Panc1 (cell line): Measurements from ENCODE around the gene TRIP4. TPM values are rescaled to one million over a fixed set of nuclear protein-coding genes. Genes with fewer than 3 reads are reported as not detected.

Experiments used
- ATAC-seq: fragments of 200-7000 bp; cut with Tn5 transposase; 2 replicates; pipeline ENCODE4 v1.9.1; 2020; ENCODE audit warnings: mild to moderate bottlenecking, moderate library complexity
- BruUV-seq: library from RNA; stranded (reverse); fragments of 400-500 nt; replicated peaks from 2 replicates; lab custom pipeline; 2021; lab: Mats Ljungman, UMichigan
- CTCF ChIA-PET: fragments of 300-600 bp; sonication (Branson Sonifier 250); formaldehyde crosslinking; loops from one replicate; lab custom pipeline; 2022; ENCODE audit warnings: antibody characterized with exemption; lab: Charles Lee
- POLR2A ChIA-PET: fragments of 300-600 bp; sonication (Branson Sonifier 250); formaldehyde crosslinking; loops from one replicate; lab custom pipeline; 2022; ENCODE audit warnings: antibody characterized with exemption; lab: Charles Lee
- DNase-seq: peaks from one replicate; pipeline ENCODE4 v3.0.0-alpha.2; 2010; ENCODE audit warnings: low read depth, low spot score
- H3K27ac ChIP-seq: 2 replicates; pipeline ENCODE4 v1.5.1; 2011; ENCODE audit warnings: mild to moderate bottlenecking, low read length, inconsistent platforms
- H3K27me3 ChIP-seq: fragments of 200-500 bp; sonication (Bioruptor generic); 2 replicates; pipeline ENCODE4 v1.6.0; 2014; ENCODE audit warnings: low read length, inconsistent platforms; ENCODE audit not compliant: control insufficient read depth, insufficient read depth
- H3K36me3 ChIP-seq: fragments of 200-500 bp; sonication (Bioruptor generic); 2 replicates; pipeline ENCODE4 v1.5.1; 2014; ENCODE audit warnings: inconsistent platforms, mild to moderate bottlenecking, low read length, moderate library complexity; ENCODE audit not compliant: control insufficient read depth, insufficient read depth
- H3K4me1 ChIP-seq: 2 replicates; pipeline ENCODE4 v1.5.1; 2011; ENCODE audit warnings: inconsistent platforms, mild to moderate bottlenecking, low read length, moderate library complexity; ENCODE audit not compliant: control insufficient read depth, insufficient read depth
- H3K4me3 ChIP-seq, 2 experiments: 2 replicates each; pipeline ENCODE4 v1.5.1; 2011 to 2012; ENCODE audit warnings: low read depth in 2 of 2, low read length in 2 of 2, mild to moderate bottlenecking in 2 of 2, inconsistent platforms in 1 of 2, moderate library complexity in 1 of 2
- H3K9me3 ChIP-seq: fragments of 200-500 bp; sonication (Bioruptor generic); 2 replicates; pipeline ENCODE4 v1.5.1; 2014; ENCODE audit warnings: low read depth, mild to moderate bottlenecking, inconsistent platforms, low read length, moderate library complexity; ENCODE audit not compliant: control insufficient read depth, insufficient read depth
- CTCF ChIP-seq: fragments of 450-650 bp; IDR thresholded peaks from 2 replicates; pipeline ENCODE4 v1.5.1; 2017; ENCODE audit warnings: mild to moderate bottlenecking
- POLR2AphosphoS5 ChIP-seq: IDR thresholded peaks from 2 replicates; pipeline ENCODE4 v1.6.1; 2012; ENCODE audit warnings: mild to moderate bottlenecking, low read depth, low read length, moderate library complexity
- REST ChIP-seq, 2 experiments: IDR thresholded peaks; 2 replicates each; pipeline ENCODE4 v1.6.1; 2011 to 2012; ENCODE audit warnings: low read depth in 2 of 2, control low read depth in 1 of 2, low read length in 1 of 2, mild to moderate bottlenecking in 1 of 2, moderate library complexity in 1 of 2; ENCODE audit not compliant: insufficient read depth in 1 of 2
- SIN3A ChIP-seq: IDR thresholded peaks from 2 replicates; pipeline ENCODE4 v1.6.1; 2012; ENCODE audit warnings: low read depth, mild to moderate bottlenecking, low read length, moderate library complexity, borderline replicate concordance; ENCODE audit not compliant: insufficient read depth
- TCF7L2 ChIP-seq: IDR thresholded peaks from 2 replicates; pipeline ENCODE4 v1.6.1; 2011; ENCODE audit warnings: mild to moderate bottlenecking, low read depth, low read length, inconsistent platforms
- in situ Hi-C: cut with HindIII; loops from 2 replicates; pipeline ENCODE4 v1.10.0; 2016; ENCODE audit warnings: low sequenced_read_pairs, low pct_unique_long_range_greater_than_20kb
- intact Hi-C: fragments of 100-400 bp; cut with micrococcal nuclease; formaldehyde crosslinking; loops from one replicate; pipeline ENCODE4 v1.10.0; 2022; ENCODE audit not compliant: unreplicated experiment
- total RNA-seq: library from RNA; stranded (reverse); gene quantifications from one replicate; pipeline ENCODE4 v1.2.1, GENCODE V29; 2021; ENCODE audit not compliant: unreplicated experiment

The TRIP4 gene
- total RNA-seq, 1 experiment from 2014 or later: 42.8 TPM

- ChIA-PET CTCF (no interaction called here), POLR2A (no interaction called here)
- BruUV-seq: no TSS peak
- Histone ChIP-seq H3K4me3 (no peak overlapping the region), H3K36me3 (no peaks in the 10 kb centered on the region), H3K27ac (peak overlapping the region; percentile 29), H3K4me1 (peaks cover 16% of the 10 kb centered on the region), H3K27me3 (no peaks in the 10 kb centered on the region), H3K9me3 (no peaks in the 10 kb centered on the region)
- intact Hi-C loops (no loop called here), in situ Hi-C loops (no loop called here)
- TF ChIP-seq REST (IDR thresholded peaks at IDR 0.05; ENCODE audit: insufficient read depth in 1 of 2, low read depth in 2 of 2, low read length in 1 of 2) (no peak), CTCF (no peak), TCF7L2 (no peak), SIN3A (no peak), POLR2AphosphoS5 (no peak)
- peak; percentile 90 for ATAC-seq
- peak; percentile 55 for DNase-seq
Observed at GRCh38 chr15:64443747-64444621, 56.3 kb downstream of the TRIP4 start.

- intact Hi-C loops (no loop called here), in situ Hi-C loops (no loop called here)
- no peak for ATAC-seq
- H3K4me3 ChIP-seq: no peak overlapping the region
- POLR2A ChIA-PET: no interaction called here
- no peak overlapping the region for H3K27ac ChIP-seq
- DNase-seq: no peak
- TF ChIP-seq REST (IDR thresholded peaks at IDR 0.05; ENCODE audit: insufficient read depth in 1 of 2, low read depth in 2 of 2, low read length in 1 of 2): no peak
- no peak for TF ChIP-seq TCF7L2
- no peak for TF ChIP-seq SIN3A
- TF ChIP-seq POLR2AphosphoS5: no peak
- no peak for TF ChIP-seq CTCF
- no peaks in the 10 kb centered on the region for H3K9me3 ChIP-seq
- CTCF ChIA-PET: interaction anchor here (0.6 to 0.7 kb wide), 2 partner anchors 232 to 237 kb away, joined by 5 to 13 read pairs; no protein-coding TSS in a partner anchor
- BruUV-seq: no TSS peak
- no peaks in the 10 kb centered on the region for H3K27me3 ChIP-seq
- peaks cover 16% of the 10 kb centered on the region for H3K4me1 ChIP-seq
- no peaks in the 10 kb centered on the region for H3K36me3 ChIP-seq
Observed at GRCh38 chr15:64444836-64445235, 57.2 kb downstream of the TRIP4 start.
